NCI-H146 treated with DMSO at 0.1 percent for 48 hours (cell line): Measurements from ENCODE around the gene NFAM1.

Source experiments
- DNase-seq: peaks from one replicate; lab custom pipeline; 2025; ENCODE audit not compliant: unreplicated experiment; lab: John Stamatoyannopoulos, UW

The NFAM1 gene

DNA sequence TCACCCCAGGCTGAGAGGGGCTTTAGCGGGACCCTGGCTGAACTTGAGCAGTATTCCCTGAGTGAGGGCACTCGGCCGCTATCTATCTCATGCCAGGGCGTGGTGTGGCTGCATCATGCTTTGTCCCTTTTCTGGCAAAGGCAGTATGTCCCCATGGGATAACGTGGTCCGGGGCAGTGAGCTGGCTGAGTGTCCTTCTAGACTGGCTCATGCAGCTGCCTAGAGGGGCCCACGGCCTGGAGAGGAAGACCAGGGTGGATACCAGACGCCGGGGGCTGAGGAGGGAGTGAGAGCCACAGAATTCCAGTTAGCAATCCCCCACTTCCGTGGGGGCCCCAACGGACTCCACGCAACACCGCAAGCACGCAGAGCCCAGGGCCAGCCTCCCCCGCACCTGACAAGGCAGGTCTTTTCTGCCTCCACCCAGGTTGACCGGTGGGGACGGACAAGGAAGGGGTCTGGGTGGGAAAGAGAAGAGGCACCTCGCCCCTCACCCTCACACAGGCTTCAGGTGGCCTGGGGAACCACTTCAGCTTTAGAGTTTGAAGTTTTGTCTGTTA is 15.5 kb downstream of the NFAM1 start:
- DNase-seq, result no peak

DNA sequence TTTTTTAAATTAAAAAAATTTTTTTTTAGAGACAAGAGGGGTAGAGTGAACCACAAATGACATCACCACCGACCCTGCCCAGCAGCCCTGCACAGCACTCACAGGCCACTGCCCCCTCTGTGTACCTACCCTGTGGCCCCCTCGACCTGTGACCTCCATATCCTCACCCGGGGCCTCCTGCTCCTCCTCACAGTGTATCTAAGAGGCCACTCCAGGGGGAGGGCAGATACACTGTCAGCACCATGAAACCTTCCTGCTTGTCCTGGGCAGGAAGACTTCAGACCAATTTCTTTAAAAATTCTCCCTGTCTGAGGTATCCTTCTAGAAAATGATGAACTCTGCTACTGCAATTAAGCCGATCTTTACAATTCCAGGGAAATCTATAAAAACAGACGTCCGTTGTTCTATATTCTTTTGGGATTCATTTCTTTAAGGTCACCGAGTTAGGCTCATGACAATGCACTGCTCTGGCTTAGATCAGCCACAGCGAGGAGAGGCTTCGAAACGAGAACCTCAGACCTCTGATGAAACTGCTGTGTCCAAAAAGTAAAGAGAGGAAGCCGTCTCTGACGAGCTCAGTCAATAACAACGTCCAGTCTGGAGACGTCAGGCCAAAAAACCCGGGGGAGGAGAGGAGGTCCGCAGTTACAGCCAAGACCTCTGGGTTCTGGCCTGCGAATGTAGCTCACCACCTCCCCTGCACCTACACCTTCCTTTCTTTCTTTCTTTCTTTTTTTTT is 17.5 kb downstream of the NFAM1 start:
- DNase-seq, result no peak

DNA sequence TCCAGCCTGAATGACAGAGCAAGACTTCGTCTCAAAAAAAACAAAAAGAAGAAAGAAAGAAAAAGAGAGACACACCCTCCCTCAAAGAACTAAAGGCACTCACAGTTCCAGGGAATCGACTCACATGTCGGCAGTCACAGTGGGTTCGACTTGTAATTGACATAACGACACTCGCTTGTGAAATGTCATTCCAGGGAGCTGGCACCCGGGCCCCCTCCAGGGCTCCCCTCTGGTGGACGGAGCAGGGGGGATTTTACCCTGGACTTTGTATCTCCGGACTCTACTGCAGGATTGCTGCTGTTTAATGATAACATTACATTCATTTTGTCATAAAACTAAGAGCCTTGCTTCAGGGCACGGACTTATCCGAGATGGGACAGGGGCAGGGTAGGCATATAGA is 18.2 kb downstream of the NFAM1 start:
- no peak for DNase-seq

DNA sequence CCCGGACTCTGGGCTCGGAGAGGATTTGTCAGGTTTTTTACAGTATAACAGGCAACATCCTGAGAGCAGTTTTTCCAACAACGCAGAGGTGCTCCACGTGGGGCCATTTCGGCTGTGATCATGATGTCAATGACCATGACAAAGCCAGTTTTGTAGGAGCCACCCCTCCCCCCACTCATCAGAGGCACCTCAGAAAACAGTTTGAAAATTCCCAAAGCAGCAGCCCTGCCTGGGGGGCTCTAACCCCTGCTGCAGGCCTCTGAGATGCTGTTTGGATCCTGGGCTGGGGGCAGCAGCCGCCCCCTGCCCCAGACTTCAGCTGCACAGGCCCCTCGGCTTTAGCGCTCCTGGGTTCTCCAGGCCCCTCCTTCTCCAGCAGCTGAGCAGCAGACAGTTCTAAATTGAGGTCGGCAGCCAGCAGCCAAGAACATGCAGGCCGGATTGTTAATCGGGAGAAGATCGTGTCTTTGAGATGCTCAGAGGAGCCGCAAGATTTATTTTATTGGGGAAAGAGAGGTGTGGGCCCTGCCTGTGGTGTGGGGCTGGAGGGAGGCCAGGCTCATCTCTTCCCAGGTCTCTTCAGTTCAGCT is 19.4 kb downstream of the NFAM1 start:
- DNase-seq, result no peak

DNA sequence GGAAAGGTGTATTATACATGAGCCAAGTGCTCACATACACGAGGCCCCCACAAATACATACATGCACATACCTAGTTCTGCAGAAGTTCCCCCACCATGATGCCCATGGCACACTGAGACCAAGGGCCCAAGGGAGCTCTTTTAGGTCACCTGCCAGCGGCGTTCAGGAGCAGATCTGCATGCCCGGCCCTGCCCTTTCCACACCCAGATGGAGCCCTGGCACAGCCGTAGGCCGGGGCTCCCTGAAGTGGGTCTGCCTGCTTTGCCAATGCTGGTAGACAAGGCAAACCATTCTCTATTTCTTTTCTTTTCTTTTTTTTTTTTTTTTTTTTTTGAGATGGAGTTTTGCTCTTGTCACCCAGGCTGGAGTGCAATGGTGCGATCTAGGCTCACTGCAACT is 21.5 kb downstream of the NFAM1 start:
- DNase-seq, result no peak

DNA sequence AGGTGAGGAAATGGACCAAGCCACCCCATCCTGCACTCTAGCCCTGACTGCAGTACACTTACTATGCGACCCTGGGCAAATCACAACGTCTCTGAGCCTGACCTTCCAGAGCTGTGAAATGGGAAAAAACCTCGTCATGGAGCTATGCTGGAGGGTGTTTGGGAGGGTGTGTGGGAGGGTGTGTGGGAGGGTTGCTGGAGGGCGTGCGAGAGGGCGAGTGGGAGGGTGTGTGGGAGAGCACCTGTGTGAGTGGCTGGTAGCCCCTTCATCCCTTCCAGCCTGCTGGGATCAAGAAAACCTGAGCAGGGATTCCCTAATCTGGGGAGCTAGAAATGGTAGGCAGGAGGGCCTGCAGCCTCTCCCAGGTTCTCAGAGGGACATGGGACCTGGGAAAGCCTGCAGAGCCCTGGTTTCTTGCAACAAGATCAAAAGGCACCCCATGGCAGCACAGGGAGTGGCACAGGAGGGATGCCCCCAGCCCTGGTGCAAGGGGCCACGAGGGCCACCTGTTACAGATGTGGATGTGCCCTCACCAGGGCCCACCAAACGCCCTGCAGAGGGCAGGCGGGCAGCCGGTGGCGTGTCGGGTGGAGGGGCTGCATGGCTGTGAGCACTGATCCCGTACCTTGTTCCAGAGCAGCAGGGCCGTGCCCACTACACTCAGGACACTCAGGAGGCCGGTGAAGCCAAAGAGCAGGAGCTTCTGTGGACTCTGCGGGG is 23.2 kb downstream of the NFAM1 start:
- DNase-seq, result no peak

DNA sequence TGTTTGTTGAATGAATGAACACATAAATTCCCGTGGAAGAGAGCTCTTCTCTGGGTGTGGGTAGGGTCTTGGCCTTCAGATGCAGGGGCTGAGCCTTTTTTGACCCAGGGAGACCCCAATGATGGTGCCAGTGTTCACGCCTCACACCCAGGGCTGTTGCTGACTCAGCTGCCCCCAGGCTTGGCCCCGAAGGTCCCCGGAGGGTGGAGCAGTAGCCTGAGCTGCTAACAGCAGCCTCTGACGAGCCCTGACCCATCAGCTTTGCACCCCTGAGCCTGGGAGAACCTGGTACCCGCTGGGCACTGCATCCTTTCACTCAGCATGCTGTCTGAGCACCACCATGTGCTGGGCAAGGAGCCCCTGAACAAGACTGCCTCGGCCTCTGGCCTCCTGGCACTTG is 23.9 kb downstream of the NFAM1 start:
- DNase-seq, result no peak

DNA sequence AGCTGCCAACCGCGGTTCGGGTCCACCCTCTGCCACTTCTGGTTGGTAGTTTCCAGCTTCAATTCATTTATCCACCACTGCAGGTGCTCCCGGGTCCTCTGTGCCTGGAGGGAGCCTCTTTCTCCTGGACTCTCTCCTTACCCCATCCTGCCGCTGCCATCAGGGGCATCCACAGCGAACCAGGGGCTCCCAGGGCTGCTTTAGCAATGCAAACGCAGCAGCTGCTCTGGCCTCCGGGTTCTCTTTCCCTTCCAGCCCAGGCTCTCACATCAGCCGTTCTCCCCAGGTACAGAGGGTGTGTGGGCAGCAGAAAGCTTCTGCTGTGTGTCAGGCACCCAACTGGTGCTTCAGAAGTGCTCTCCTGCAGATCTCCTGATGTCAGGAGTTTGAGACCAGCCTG is 27.9 kb downstream of the NFAM1 start:
- DNase-seq, result no peak

DNA sequence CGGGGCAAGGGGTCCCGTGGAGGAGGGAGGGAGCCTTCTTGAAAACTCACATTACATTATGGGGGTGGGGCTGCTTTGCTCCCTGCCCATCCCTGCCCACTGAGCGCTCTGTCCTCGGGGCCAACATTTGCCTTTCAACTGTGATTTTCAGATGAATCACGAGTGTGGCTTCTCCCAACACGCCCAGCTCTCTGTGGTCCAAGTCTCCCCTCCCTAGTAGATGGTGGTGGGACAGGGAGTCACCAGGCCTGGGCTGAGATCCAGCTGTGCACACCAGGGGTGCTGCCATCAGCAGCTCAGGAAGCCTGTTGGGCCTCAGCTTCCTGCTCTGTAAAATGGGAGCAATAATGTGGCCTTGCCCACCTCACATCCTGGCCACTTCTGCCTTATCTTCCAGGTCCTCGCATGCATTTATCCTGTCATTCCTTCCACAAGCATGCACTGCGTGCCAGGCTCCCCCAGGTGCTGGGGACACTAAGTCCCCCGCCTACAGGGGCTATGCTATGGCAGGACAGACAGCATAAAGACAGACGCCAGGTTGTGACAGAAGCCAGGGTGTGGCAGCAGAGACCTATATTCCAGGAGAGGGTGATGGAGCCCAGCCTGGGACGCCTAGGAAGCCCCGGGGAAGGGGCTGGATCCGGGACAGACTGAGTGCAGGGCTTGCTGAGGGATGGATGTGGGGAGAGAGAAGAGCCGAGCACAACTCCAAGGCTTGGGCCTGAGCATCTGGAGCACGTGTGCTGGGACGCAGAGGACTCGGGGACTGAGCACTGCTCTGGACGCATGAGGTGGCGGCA is 30.5 kb downstream of the NFAM1 start:
- no peak for DNase-seq

DNA sequence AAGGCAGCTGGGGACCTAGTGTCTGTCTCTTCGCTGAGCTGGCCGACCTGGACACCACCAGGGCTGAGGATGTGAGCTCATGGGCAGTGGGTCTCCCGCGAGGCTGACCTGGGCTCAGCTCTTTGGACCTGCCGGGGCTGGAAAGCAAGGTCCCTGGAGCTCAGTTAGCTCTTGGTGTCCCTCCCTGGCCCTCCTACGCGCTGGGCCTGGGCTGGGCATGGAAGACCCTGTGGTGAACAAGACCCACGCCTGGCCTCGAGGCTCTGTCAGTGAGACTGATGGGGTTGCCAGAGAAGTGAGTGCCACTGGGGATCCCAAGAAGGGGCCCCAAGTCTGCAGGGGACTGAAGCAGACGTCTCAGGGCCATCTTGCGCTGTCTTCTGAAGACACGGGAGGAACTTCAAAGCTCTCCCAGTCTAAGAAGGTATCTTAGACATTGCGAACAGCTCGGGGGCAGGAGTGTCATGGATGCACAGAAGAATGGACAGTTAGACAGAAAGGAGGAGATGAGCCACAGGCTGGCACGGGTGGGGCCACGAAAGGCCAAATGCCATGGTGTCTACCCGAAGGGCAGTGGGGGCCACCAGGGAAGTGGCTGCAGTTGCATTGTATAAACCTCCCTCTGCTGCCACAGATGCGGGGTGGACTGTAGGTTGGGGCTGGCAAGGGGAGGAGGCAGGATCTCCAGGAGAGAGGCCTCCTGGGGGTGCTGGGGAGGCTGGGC is 31.2 kb downstream of the NFAM1 start:
- DNase-seq, result no peak

DNA sequence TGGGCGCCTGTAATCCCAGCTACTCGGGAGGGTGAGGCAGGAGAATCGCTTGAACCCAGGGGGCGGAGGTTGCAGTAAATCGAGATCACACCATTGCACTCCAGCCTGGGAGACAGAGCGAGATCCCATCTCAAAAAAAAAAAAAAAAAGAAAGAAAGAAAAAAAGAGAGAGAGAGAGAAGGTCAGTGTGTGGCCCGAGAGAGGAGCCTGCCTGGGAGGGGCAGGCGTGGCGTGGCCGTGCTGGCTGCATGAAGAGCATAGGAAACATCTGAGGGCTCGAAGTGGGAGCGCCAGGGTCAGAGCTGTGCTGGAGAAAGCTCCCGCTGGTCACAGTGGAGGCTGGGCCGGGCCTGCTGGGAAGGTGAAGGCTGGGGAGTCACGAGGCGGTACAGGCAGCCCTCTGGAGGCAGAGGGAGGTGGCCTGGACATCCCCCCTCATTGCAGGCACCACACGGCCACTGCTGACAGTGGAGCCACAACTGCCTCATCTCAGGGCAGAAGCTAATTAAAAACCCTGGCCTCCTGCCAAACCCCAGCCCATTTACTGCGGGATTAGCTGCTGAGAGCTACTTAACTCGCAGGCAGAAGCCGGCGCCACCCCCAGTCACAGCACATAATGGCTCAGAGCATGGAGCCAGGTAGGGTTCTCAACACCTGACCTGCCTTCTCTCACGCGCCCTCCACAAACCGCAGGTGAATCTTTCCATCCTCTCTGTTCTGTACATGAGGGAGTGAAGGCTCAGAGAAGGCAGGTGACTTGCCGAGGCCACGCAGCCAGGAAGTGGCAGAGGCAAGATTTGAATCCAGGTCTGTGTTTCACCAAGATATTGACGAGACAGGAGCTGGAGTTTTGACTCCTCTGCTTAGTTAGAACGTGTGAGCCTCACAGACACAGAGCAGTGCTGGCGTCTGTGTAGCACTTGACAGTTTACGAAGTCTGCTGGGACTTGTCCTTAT is 32.6 kb downstream of the NFAM1 start:
- DNase-seq, result peak; percentile 73

DNA sequence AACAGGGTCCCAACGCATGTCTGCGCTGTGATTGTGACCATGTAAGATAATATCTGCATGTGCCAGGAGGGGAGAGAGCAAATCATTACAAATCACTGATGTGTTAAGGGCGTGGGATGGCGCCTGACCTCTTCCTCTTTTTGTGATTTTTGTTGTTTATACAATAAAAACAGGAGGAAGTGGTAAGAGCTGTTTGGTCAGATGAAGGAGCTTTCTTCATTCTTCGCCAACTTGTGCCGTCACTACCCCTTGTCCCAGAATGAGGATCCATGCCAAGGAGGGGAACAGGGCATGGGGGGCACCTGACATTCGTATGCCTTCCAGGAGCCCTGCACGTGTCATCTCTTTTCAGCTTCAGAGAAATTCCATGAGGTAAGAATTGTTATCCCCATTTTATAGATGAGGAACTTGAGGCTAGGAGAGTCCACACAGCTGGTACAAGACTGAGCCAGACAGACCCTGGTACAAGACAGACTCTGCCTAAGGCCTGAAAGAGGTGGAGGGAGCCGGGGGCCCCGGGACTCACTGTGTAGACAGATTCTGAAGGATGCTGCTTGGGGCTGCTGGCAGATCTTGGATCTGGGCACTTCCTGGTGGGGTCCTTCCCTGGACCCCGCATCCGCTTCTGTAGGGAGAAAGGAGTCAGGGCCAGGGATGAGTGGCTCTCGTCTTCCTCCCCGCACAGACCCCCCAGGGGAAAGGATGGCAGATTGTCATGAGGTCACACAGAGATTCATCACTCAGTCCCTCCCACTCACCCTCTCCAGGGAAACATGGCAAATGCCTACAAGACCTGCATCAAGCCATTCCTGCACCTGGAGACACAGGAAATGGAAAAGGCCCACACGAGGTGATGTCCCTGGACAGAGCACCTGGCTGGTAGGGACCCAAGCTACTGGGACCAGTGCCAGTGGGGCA is 34.6 kb downstream of the NFAM1 start:
- DNase-seq, result no peak

DNA sequence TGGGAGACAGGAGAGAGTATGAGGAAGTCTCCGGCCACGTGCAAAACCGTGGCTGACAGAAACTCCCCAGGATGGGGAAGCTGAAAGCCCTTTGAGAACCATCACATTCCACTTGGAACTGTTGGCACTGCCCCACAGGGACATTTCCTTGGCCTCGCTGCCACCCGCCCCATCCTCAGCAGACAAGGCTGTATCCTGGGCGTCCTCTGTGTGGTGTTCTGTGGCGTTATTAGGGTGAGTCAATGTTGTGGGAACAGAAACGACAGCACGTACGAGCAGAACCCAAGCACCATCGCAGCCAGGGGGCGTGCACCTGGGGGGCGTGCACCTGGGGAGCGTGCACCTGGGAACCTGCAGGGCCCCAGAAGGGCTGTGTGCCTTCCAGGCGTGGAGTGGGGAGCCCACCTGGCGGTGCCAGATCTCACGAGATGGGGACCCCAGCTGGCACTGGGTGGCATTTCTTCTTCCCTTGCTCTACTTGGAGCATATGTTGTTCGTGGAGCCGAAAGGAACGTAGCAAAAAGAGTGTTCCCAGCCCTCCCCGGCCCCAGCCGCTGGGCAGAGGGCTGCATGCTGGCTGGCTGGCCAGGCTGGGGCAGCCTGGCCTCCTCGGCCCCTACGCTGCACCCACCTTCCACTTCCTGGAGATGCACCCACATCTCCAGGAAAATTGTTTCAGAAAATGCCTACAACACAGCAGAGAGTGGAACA is 35.4 kb downstream of the NFAM1 start:
- no peak for DNase-seq

DNA sequence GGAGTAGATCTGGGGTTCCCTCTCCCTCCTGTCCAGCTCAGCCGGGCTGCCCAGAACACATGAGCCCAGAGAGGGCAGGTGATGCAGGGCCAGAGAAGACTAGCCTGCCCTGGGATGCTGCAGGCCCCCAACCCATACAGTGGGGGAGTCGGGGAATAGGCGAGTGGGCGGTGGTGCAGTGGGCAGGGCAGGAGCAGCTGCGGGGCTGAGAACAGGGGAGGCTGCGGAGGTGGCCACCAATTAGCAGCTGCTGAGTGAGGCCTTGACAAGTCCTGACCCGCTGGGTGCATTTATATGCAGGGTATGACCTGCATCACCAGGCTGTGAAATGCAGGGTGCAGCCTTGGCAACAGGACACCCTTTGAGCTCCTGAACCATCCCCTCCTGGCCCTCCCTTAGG is 43.1 kb downstream of the NFAM1 start:
- DNase-seq, result peak; percentile 50

DNA sequence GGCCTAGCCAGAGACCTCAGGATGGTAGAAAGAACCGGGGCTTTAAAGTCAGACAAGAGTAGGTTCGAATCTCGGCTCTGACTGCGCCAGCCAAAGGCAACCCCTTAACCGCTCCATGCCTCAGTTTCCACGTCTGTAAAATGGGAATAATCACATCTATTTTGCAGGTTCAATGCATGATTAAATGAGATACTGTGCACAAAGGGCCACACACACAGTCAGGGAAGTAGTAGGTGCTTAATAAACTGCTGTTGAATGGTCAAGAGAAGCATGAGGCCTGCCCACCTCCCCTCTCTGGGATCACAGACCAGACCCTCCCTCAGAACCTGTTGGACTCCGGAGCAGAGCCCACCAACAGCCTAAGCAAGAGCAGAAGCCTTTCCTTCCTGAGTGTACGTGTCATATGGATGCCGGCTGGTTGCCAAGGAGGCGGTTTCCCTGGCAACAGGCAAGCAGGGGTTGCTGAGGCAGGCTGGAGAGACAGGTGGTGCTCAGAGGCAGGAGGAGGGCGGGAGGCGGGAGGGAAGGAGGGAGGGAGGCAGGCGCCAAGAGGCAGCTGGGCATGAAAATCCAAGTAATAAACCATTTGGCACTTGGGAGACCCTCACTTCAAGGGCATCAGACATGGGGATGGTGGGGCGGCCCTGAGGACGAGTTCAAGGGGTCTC is 43.9 kb downstream of the NFAM1 start:
- peak; percentile 79 for DNase-seq

DNA sequence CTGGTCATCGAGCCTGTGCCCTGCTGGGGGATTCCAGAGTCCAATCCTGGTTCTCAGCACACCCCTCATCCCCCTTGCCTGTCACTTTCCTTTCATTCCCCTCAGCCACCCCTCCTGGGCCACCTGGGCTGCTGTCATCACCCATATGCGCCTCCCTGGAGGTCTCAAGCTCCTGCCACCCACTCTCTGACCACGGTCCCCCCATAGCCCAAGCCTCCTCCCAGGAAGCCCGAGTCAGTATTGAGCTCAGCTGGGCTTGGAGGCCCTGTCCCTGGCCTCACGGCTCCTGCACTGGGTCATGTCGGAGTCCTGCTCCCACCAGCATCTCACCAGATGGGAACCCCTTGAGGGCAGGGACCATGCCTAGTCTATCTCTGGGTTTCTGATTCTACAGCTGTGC is 44.6 kb downstream of the NFAM1 start:
- DNase-seq, result no peak

DNA sequence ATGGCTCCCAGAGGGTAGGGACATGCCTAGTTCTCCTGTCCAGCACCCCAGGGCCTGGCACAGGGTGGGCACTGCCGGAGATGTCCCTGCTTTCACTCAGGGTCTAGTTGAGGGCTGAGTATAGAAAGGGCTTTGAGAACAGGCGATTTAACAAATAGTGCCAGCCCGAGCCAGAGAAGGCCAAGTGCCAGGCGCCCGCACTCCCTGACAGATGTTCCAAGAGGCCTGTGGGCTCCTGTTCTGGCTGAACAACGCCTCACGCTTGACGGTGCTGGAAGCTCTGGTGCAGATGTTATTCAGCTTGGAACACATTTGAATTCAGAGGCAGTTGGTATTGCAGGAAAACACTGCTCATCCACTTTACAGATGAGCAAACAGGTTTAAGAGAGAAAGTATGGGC is 46.5 kb downstream of the NFAM1 start:
- DNase-seq, result no peak
